Tracheal epithelial cell (primary cell): Measurements from ENCODE around the gene ALDH8A1. TPM values are rescaled to one million over a fixed set of nuclear protein-coding genes. Genes with fewer than 3 reads are reported as not detected.

Experiments
- total RNA-seq: library from RNA; depleted of rRNA; stranded (reverse); fragments of >200 nt; gene quantifications from 2 replicates; pipeline ENCODE4 v1.2.1, GENCODE V29; 2014

The ALDH8A1 gene, protein sequence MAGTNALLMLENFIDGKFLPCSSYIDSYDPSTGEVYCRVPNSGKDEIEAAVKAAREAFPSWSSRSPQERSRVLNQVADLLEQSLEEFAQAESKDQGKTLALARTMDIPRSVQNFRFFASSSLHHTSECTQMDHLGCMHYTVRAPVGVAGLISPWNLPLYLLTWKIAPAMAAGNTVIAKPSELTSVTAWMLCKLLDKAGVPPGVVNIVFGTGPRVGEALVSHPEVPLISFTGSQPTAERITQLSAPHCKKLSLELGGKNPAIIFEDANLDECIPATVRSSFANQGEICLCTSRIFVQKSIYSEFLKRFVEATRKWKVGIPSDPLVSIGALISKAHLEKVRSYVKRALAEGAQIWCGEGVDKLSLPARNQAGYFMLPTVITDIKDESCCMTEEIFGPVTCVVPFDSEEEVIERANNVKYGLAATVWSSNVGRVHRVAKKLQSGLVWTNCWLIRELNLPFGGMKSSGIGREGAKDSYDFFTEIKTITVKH
- total RNA-seq = 0.21 and 0.24 TPM in 2 replicates

DNA sequence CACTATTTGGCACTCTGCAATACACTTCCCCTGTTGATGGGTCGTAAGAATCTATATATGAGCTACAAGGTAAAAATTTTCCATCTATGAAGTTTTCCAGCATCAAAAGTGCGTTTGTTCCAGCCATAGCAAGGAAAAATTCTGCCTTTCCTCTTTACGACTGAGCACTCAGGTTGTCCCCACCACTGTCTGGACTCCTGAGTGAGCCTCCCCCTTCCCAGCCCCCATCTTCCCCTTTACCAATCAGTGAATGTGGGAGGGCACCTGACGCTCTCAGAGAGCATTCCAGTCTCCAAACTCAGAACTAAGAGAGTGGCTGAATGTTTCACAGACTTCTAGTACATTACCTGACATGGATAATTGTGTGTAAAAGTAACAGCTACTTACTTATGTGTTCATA is at the start of gene ALDH8A1:
ALDH8A1 (minus strand) TSS at position 175 of the 400 bp plus-strand sequence; CDS start at position 127, 48 bp downstream.

Other genes starting within 250 kb of the ALDH8A1 start
- gene HBS1L, start 104.7 kb upstream of the ALDH8A1 start, total RNA-seq = 59.5 and 74.4 TPM in 2 replicates
- gene MYB, start 231.2 kb upstream of the ALDH8A1 start, total RNA-seq = under 0.01 and 0.24 TPM in 2 replicates